SJSA1 (cell line): ENCODE data around the gene SPRYD7. TPM values are rescaled to one million over a fixed set of nuclear protein-coding genes. Genes with fewer than 3 reads are reported as not detected.
"Not testable (repeated sequence)": the region's sequence is repeated elsewhere in the genome, so short reads cannot be mapped to it uniquely, and the experiment has no call there.

Source experiments
- DNase-seq, 2 experiments: peaks; one replicate each; pipeline ENCODE4 v3.0.0-alpha.2; 2015 to 2020; ENCODE audit warnings: low spot score in 2 of 2, low read depth in 1 of 2
- H3K27ac ChIP-seq: fragments of 250-450 bp; sonication (Bioruptor Pico); 2 replicates; pipeline ENCODE4 v1.5.1; 2020; ENCODE audit warnings: mild to moderate bottlenecking, moderate library complexity
- H3K27me3 ChIP-seq: fragments of 250-450 bp; sonication (Bioruptor Pico); replicated peaks from 2 replicates; pipeline ENCODE4 v1.5.1; 2020; ENCODE audit warnings: mild to moderate bottlenecking, moderate library complexity
- H3K36me3 ChIP-seq: fragments of 250-450 bp; sonication (Bioruptor Pico); 2 replicates; pipeline ENCODE4 v1.5.1; 2020; ENCODE audit warnings: mild to moderate bottlenecking
- H3K4me1 ChIP-seq: fragments of 250-450 bp; sonication (Bioruptor Pico); replicated peaks from 2 replicates; pipeline ENCODE4 v1.6.1; 2021; ENCODE audit warnings: mild to moderate bottlenecking
- H3K4me3 ChIP-seq: fragments of 250-450 bp; sonication (Bioruptor Pico); 2 replicates; pipeline ENCODE4 v1.5.1; 2020; ENCODE audit warnings: mild to moderate bottlenecking
- H3K9me3 ChIP-seq: fragments of 250-450 bp; sonication (Bioruptor Pico); replicated peaks from 2 replicates; pipeline ENCODE4 v1.5.1; 2020; ENCODE audit warnings: mild to moderate bottlenecking
- total RNA-seq: library from RNA; depleted of rRNA; stranded (reverse); fragments of >200 nt; shearing (Covaris generic); gene quantifications from 2 replicates; pipeline ENCODE4 v1.2.3, GENCODE V29; 2014

The SPRYD7 gene
- total RNA-seq, 1 experiment from 2014 or later, result 12.3 TPM

GRCh38 chr13:49948777-49949270 is 12.7 kb upstream of the SPRYD7 start:
- H3K4me1 ChIP-seq, H3K27ac ChIP-seq, H3K27me3 ChIP-seq, H3K9me3 ChIP-seq, H3K36me3 ChIP-seq, H3K4me3 ChIP-seq, DNase-seq: not testable (repeated sequence)

DNA sequence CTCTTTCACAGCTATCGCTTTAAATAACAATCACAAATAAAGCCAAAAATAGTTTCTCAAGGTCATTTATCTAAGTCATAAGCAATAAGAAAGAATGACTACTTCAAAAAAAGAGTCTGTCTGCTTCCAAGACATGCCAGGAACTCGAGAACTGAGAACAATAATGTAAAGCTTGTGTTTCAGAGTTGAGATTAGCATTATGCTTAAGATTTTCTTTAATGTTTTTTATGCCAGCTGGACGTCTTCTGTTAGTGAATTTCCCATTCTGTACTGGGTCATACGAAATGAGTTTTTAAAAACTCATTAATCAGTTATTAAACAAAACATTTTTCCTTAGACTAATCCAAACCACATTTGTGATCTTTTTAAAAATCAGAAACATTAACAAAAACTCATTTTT is 3.2 kb upstream of the SPRYD7 start:
- H3K36me3 ChIP-seq, result peaks cover 4% of the 10 kb centered on the region
- DNase-seq, result no peak
- H3K4me3 ChIP-seq, result no peak overlapping the region
- no peaks in the 10 kb centered on the region for H3K9me3 ChIP-seq
- no peak overlapping the region for H3K27ac ChIP-seq
- H3K27me3 ChIP-seq, result no peaks in the 10 kb centered on the region
- peaks cover 3% of the 10 kb centered on the region for H3K4me1 ChIP-seq

DNA sequence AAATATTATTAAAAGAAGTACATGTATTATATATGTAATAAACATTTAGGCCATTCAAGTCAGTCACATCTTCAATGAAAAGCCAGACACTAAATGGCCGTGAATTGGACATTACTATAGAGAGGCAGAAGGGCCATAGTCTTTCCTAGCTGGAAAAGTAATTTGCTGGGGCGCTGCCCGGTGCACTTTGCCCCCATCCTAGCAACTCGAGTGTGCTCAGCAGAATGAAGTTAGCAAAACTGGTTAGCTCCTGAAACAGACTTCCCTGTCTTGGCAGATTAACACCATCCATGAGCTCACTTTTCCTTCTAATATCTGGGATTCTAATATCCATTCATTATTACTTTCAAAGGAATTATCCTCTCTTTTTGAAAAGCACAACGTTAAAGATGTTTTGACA is 2.8 kb upstream of the SPRYD7 start:
- Histone ChIP-seq H3K9me3 (no peaks in the 10 kb centered on the region), H3K27me3 (no peaks in the 10 kb centered on the region), H3K36me3 (peaks cover 4% of the 10 kb centered on the region), H3K4me1 (peaks cover 3% of the 10 kb centered on the region), H3K27ac (no peak overlapping the region), H3K4me3 (no peak overlapping the region)
- DNase-seq, result no peak

DNA sequence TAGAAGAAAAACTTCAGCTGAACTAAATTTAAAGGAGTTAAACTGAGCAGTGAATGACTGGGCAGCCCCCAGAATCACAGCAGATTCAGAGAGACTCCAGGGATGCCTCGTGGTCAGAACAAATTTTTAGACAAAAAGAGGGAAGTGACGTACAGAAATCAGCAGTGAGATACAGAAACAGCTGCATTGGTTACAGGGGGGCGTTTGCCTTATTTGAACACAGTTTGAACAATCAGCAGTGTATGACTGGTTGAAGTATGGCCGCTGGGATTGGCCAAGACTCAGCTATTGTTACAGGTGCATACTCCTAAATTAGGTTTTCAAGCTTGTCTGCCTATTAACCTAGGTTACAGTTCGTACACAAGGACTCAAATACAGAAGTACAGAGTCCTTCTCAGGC is 2.2 kb upstream of the SPRYD7 start:
- Histone ChIP-seq H3K27ac (no peak overlapping the region), H3K4me1 (peaks cover 6% of the 10 kb centered on the region), H3K27me3 (no peaks in the 10 kb centered on the region), H3K36me3 (peaks cover 4% of the 10 kb centered on the region), H3K4me3 (no peak overlapping the region), H3K9me3 (no peaks in the 10 kb centered on the region)
- DNase-seq, result no peak

GRCh38 chr13:49936968-49937273 is 781 bp upstream of the SPRYD7 start:
- no peak for DNase-seq
- no peak overlapping the region for H3K27ac ChIP-seq
- H3K27me3 ChIP-seq, result no peaks in the 10 kb centered on the region
- peaks cover 6% of the 10 kb centered on the region for H3K36me3 ChIP-seq
- peaks cover 6% of the 10 kb centered on the region for H3K4me1 ChIP-seq
- H3K4me3 ChIP-seq, result peak overlapping the region; percentile 80
- H3K9me3 ChIP-seq, result no peaks in the 10 kb centered on the region

- Histone ChIP-seq H3K27ac (peak overlapping the region; percentile 71), H3K4me1 (peaks cover 6% of the 10 kb centered on the region), H3K27me3 (no peaks in the 10 kb centered on the region), H3K36me3 (peaks cover 9% of the 10 kb centered on the region), H3K4me3 (peak overlapping the region; percentile 80), H3K9me3 (no peaks in the 10 kb centered on the region)
- peak; percentile 73 to 79 for DNase-seq
Measured at GRCh38 chr13:49935171-49936074, 717 bp downstream of the SPRYD7 start.

DNA sequence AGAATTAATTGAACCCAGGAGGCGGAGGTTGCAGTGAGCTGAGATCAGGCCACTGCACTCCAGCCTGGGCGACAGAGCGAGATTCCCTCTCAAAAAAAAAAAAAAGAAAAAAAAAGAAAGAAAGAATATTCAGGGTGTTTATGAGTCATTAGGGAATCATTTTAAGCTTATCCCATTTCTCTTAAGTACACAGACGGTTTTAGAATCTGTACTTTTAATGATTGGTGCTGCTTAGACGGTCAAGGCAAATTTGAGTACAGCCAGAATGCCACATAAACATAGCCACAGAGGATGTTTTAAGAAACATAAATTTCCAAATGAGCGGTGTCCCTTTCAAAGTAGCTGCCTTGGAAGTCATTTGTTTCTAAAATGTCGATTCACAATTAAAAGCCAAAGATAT is 2.6 kb downstream of the SPRYD7 start:
- Histone ChIP-seq H3K9me3 (no peaks in the 10 kb centered on the region), H3K27ac (no peak overlapping the region), H3K4me3 (no peak overlapping the region), H3K4me1 (peaks cover 7% of the 10 kb centered on the region), H3K36me3 (peaks cover 16% of the 10 kb centered on the region), H3K27me3 (no peaks in the 10 kb centered on the region)
- no peak for DNase-seq

- no peak overlapping the region for H3K27ac ChIP-seq
- no peak for DNase-seq
- H3K4me3 ChIP-seq, result no peak overlapping the region
- no peaks in the 10 kb centered on the region for H3K9me3 ChIP-seq
- peaks cover 13% of the 10 kb centered on the region for H3K4me1 ChIP-seq
- peaks cover 16% of the 10 kb centered on the region for H3K36me3 ChIP-seq
- H3K27me3 ChIP-seq, result no peaks in the 10 kb centered on the region
Measured at GRCh38 chr13:49932868-49933267, 3.3 kb downstream of the SPRYD7 start.

GRCh38 chr13:49932066-49932465 is 4.1 kb downstream of the SPRYD7 start:
- DNase-seq, result no peak
- H3K4me1 ChIP-seq, result peaks cover 15% of the 10 kb centered on the region
- H3K36me3 ChIP-seq, result peaks cover 16% of the 10 kb centered on the region
- no peaks in the 10 kb centered on the region for H3K27me3 ChIP-seq
- no peak overlapping the region for H3K4me3 ChIP-seq
- no peak overlapping the region for H3K27ac ChIP-seq
- H3K9me3 ChIP-seq, result no peaks in the 10 kb centered on the region

GRCh38 chr13:49927755-49928154 is 8.4 kb downstream of the SPRYD7 start:
- H3K27ac ChIP-seq, result peak overlapping the region; percentile 34; the same call in 1 of the 2 replicates
- DNase-seq, result peak; percentile 43 to 58
- H3K4me3 ChIP-seq, result no peak overlapping the region
- peaks cover 10% of the 10 kb centered on the region for H3K4me1 ChIP-seq
- H3K27me3 ChIP-seq, result no peaks in the 10 kb centered on the region
- no peaks in the 10 kb centered on the region for H3K9me3 ChIP-seq
- peaks cover 34% of the 10 kb centered on the region for H3K36me3 ChIP-seq

- H3K9me3 ChIP-seq, result no peaks in the 10 kb centered on the region
- no peak overlapping the region for H3K4me3 ChIP-seq
- H3K36me3 ChIP-seq, result peaks cover 47% of the 10 kb centered on the region
Measured at GRCh38 chr13:49925881-49926418, 10.2 kb downstream of the SPRYD7 start.

DNA sequence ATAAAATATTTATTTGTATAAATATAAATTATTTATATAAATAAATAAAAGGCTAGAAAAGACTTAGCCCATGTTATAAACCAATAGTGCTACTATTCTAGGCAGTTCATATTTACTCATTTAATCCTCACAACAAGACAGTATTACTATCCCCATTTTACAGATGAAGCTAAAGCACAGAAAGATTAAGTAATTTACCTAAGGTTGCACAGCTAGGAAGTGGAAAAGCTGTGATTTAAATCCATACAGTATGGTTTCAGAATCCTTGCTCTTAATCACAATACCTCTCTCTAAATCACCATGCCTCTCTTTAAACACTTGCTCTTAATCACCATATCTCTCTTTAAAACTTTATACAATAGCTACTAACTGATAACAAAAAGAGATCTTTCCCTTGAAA is 13.8 kb downstream of the SPRYD7 start:
- Histone ChIP-seq H3K36me3 (peaks cover 57% of the 10 kb centered on the region), H3K9me3 (no peaks in the 10 kb centered on the region), H3K4me1 (no peaks in the 10 kb centered on the region; the same call in 1 of the 2 replicates), H3K27me3 (no peaks in the 10 kb centered on the region), H3K27ac (no peak overlapping the region), H3K4me3 (no peak overlapping the region)
- DNase-seq, result no peak

More at GRCh38 chr13:49925881-49926418, 10.2 kb downstream of the SPRYD7 start:
- Histone ChIP-seq H3K27me3 (no peaks in the 10 kb centered on the region), H3K4me1 (peaks cover 10% of the 10 kb centered on the region), H3K27ac (no peak overlapping the region)
- no peak for DNase-seq

DNA sequence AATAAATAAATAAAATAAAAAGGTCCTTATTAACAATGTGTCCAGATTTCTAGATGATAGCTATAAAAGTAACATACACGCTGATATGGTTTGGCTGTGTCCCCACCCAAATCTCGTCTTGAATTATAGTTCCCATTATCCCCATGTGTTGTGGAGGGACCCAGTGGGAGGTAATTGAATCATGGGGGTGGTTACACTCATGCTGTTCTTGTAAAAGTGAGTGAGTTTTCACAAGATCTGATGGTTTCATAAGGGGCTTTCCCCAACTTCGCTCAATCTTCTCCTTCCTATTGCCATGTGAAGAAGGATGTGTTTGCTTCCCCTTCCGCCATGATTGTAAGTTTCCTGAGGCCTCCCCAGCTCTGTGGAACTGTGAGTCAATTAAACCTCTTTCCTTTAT is 15.2 kb downstream of the SPRYD7 start:
- peaks cover 53% of the 10 kb centered on the region for H3K36me3 ChIP-seq
- not testable (repeated sequence) for DNase-seq, H3K9me3 ChIP-seq, H3K4me1 ChIP-seq, H3K27me3 ChIP-seq, H3K27ac ChIP-seq, H3K4me3 ChIP-seq

DNA sequence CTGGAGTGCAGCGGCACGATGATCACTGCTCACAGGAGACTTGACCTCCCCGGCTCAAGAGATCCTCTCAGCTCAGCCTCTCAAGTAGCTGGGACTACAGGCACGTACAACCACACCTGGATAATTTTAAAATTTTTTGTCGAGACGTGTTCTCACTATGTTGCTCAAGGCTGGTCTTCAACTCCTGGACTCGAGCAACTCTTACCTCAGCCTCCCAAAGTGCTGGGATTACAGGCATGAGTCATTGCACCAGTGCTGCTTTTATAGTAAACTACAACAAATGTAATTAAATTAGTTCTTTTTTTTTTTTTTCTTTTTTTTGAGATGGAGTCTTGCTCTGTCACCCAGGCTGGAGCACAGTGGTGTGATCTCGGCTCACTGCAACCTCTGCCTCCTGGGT is 18.0 kb downstream of the SPRYD7 start:
- not testable (repeated sequence) for H3K4me3 ChIP-seq, H3K4me1 ChIP-seq, DNase-seq, H3K9me3 ChIP-seq, H3K27ac ChIP-seq, H3K27me3 ChIP-seq
- peaks cover 47% of the 10 kb centered on the region for H3K36me3 ChIP-seq
